GM15510 (cell line): ENCODE results near the gene NUDT22.

ENCODE experiments used
- POLR2A ChIP-seq: IDR thresholded peaks from 3 replicates; pipeline ENCODE4 v1.6.1; 2011; ENCODE audit warnings: borderline replicate concordance; ENCODE audit not compliant: insufficient read length; ENCODE audit errors: extremely low read depth

Gene NUDT22

DNA sequence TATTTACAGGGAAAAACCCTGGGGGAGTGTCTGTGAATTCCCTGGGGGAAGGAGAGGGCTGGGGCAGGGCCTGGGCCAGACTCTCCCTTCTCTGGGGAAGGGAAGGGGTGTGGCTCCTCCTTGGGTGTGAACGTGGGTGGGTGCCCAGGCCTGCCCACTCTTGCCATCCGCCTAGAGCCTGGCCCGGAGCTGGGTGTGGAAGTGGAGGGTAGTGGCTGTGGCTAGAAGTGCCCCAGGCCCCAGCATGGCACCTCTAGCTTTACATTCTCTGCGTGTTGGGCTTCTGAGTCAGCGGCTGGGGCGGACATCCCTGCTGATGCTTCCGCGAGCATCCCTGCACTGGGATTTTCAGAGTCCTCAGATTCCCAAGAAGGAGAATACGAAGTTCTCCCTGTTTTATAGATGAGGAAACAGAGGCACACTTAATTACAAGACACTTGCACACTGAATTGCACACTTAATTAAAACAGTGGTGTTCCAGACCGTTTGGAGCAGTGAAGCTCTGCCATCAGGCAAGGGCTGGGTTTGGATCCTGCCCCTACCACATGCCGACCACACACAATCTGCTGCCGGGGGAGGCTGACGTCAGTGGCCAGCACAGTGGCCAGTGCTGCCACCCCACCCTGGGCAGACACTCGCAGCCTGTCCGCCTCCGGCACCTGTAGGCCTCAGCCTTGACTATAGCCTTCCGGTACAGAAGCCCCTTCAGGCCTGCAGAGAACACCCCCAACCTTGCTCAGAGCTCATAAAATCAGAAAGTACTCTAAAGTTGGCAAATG lies 50.8 kb downstream of the NUDT22 start:
- TF ChIP-seq POLR2A, result no peak

DNA sequence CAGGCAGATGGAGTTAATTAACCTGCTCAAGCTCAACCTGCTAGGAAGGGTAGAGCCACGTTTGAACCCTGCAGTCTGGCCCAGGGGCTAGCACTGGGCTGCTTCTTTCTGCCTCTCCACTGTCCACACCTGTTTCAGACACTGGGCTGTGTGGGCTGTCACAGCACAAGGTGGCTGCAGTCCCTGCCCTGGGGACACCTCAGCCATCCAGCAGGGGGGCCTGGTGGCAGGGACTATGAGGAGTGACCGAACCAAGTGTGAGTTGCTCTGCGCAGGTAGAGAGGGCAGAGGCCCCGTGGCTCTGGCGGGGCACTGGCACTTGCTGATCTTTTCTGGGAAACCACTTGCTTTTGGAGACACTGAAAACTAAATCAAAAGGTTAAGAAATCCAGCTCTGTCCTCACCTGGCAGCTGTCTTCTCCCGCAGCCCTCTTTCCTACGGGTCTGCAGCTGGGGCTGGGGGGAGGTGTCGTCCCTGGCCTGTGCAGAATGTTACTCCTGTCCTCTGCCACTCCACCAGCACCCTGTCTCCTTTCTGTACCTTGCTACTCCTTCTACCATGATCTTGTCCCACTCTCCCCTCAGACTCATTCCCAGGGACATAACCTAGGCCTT lies 52.6 kb downstream of the NUDT22 start:
- no peak for TF ChIP-seq POLR2A
